ENCODE results near the gene PARD3B. TPM values are rescaled to one million over a fixed set of nuclear protein-coding genes. Genes with fewer than 3 reads are reported as not detected.

PARD3B gene
- total RNA-seq, 1 experiment from 2014 or later = 7.6 TPM

- no peak overlapping the region for H3K4me3 ChIP-seq (ENCODE audit: low read depth, low read length, poor library complexity, severe bottlenecking)
- ChIA-PET POLR2A (ENCODE audit: low non-redundant PET) (no interaction called here), CTCF (no interaction called here)
- intact Hi-C loops (cut with micrococcal nuclease; ENCODE audit: unreplicated experiment) = no loop called here
- no peak for DNase-seq (ENCODE audit: low spot score)
- H3K9me3 ChIP-seq (ENCODE audit: low read depth, low read length, poor library complexity, severe bottlenecking) = no peaks in the 10 kb centered on the region
- TF ChIP-seq EZH2 (IDR thresholded peaks at IDR 0.05; ENCODE audit: borderline replicate concordance, low read depth, low read length, poor library complexity, severe bottlenecking) (no peak), CTCF (conservative IDR thresholded peaks at IDR 0.05; ENCODE audit: low read depth, low read length) (no peak)
- H3K27me3 ChIP-seq (replicated peaks; ENCODE audit: insufficient read depth, low read depth, low read length, poor library complexity) = no peaks in the 10 kb centered on the region
- no peaks in the 10 kb centered on the region for H3K36me3 ChIP-seq (ENCODE audit: insufficient read depth, low read length, poor library complexity, severe bottlenecking)
- no peaks in the 10 kb centered on the region for H3K4me1 ChIP-seq (ENCODE audit: insufficient read depth, low read length, poor library complexity, severe bottlenecking)
- no TSS peak for BruUV-seq (replicated peaks)
- no peak overlapping the region for H3K27ac ChIP-seq (ENCODE audit: low read depth, low read length, poor library complexity, severe bottlenecking)
Observed at GRCh38 chr2:204578928-204579598, 33.8 kb downstream of the PARD3B start.

- Histone ChIP-seq H3K4me3 (ENCODE audit: low read depth, low read length, poor library complexity, severe bottlenecking) (no peak overlapping the region), H3K9me3 (ENCODE audit: low read depth, low read length, poor library complexity, severe bottlenecking) (no peaks in the 10 kb centered on the region), H3K27me3 (replicated peaks; ENCODE audit: insufficient read depth, low read depth, low read length, poor library complexity) (no peaks in the 10 kb centered on the region), H3K4me1 (ENCODE audit: insufficient read depth, low read length, poor library complexity, severe bottlenecking) (no peaks in the 10 kb centered on the region), H3K36me3 (ENCODE audit: insufficient read depth, low read length, poor library complexity, severe bottlenecking) (no peaks in the 10 kb centered on the region), H3K27ac (ENCODE audit: low read depth, low read length, poor library complexity, severe bottlenecking) (no peak overlapping the region)
- DNase-seq (ENCODE audit: low spot score) = no peak
- POLR2A ChIA-PET (ENCODE audit: low non-redundant PET) = no interaction called here
- CTCF ChIA-PET = no interaction called here
- intact Hi-C loops (cut with micrococcal nuclease; ENCODE audit: unreplicated experiment) = no loop called here
- TF ChIP-seq EZH2 (IDR thresholded peaks at IDR 0.05; ENCODE audit: borderline replicate concordance, low read depth, low read length, poor library complexity, severe bottlenecking) = no peak
- no peak for TF ChIP-seq CTCF (conservative IDR thresholded peaks at IDR 0.05; ENCODE audit: low read depth, low read length)
- BruUV-seq (replicated peaks) = no TSS peak
Observed at GRCh38 chr2:204581946-204582345, 36.7 kb downstream of the PARD3B start.

- CTCF ChIA-PET = no interaction called here
- intact Hi-C loops (cut with micrococcal nuclease; ENCODE audit: unreplicated experiment) = no loop called here
- H3K36me3 ChIP-seq (ENCODE audit: insufficient read depth, low read length, poor library complexity, severe bottlenecking) = no peaks in the 10 kb centered on the region
- no peaks in the 10 kb centered on the region for H3K9me3 ChIP-seq (ENCODE audit: low read depth, low read length, poor library complexity, severe bottlenecking)
- no peaks in the 10 kb centered on the region for H3K4me1 ChIP-seq (ENCODE audit: insufficient read depth, low read length, poor library complexity, severe bottlenecking)
- no peak for DNase-seq (ENCODE audit: low spot score)
- no peak overlapping the region for H3K4me3 ChIP-seq (ENCODE audit: low read depth, low read length, poor library complexity, severe bottlenecking)
- POLR2A ChIA-PET (ENCODE audit: low non-redundant PET) = no interaction called here
- H3K27me3 ChIP-seq (replicated peaks; ENCODE audit: insufficient read depth, low read depth, low read length, poor library complexity) = no peaks in the 10 kb centered on the region
- BruUV-seq (replicated peaks) = no TSS peak
- TF ChIP-seq CTCF (conservative IDR thresholded peaks at IDR 0.05; ENCODE audit: low read depth, low read length) (no peak), EZH2 (IDR thresholded peaks at IDR 0.05; ENCODE audit: borderline replicate concordance, low read depth, low read length, poor library complexity, severe bottlenecking) (no peak)
- no peak overlapping the region for H3K27ac ChIP-seq (ENCODE audit: low read depth, low read length, poor library complexity, severe bottlenecking)
Observed at GRCh38 chr2:204583773-204584172, 38.5 kb downstream of the PARD3B start.

Data from A673 (cell line).